Ovary (tissue), 9 donors: Measurements from ENCODE around the gene ABCB6. TPM values are rescaled to one million over a fixed set of nuclear protein-coding genes. Genes with fewer than 3 reads are reported as not detected.
"Not testable (repeated sequence)": the region's sequence is repeated elsewhere in the genome, so short reads cannot be mapped to it uniquely, and the experiment has no call there.

Experiments used
- DNase-seq, 5 donors: peaks; one replicate each; pipeline ENCODE4 v3.0.0-alpha.2; 2019 to 2020
- H3K27ac ChIP-seq, 2 donors: fragments of 200-600 bp; one replicate each; pipeline versions ENCODE4 v1.5.1 to v1.8.0; 2019 to 2022
- H3K27me3 ChIP-seq: fragments of 200-600 bp; one replicate; pipeline ENCODE4 v1.8.0; 2022
- H3K36me3 ChIP-seq: fragments of 200-600 bp; sonication (generic); one replicate; pipeline ENCODE4 v1.5.1; 2019
- H3K4me1 ChIP-seq: one replicate; pipeline ENCODE4 v1.8.1; 2013; ENCODE audit warnings: mild to moderate bottlenecking, moderate library complexity; ENCODE audit not compliant: insufficient read depth
- H3K4me3 ChIP-seq: fragments of 200-600 bp; sonication (generic); one replicate; pipeline ENCODE4 v1.5.1; 2017
- H3K9me3 ChIP-seq, 2 donors: fragments of 200-600 bp in 1 of 2; sonication (generic) in 1 of 2; one replicate each; pipeline versions ENCODE4 v1.5.1 to v1.8.1; 2013 to 2019; ENCODE audit warnings: mild to moderate bottlenecking in 1 of 2, moderate library complexity in 1 of 2
- CTCF ChIP-seq, 3 donors: fragments of 450-650 bp in 2 of 3; fragments of 200-600 bp in 1 of 3; IDR thresholded peaks; one replicate each; pipeline versions ENCODE4 v1.5.1 to v1.8.0; 2016 to 2022; ENCODE audit warnings: antibody characterized with exemption in 3 of 3, mild to moderate bottlenecking in 1 of 3
- EP300 ChIP-seq: sonication (generic); formaldehyde crosslinking; IDR thresholded peaks from one replicate; pipeline ENCODE4 v1.6.1; 2017; ENCODE audit warnings: antibody characterized with exemption
- POLR2A ChIP-seq: fragments of 450-650 bp; IDR thresholded peaks from one replicate; pipeline ENCODE4 v1.6.1; 2017; ENCODE audit warnings: antibody characterized with exemption, mild to moderate bottlenecking, moderate library complexity
- WGBS, 3 donors: extraction: QIAGEN DNeasy Blood & Tissue Kit in 1 of 3; methylation state at CpG; one replicate each; pipeline versions ENCODE4 v1.1.5 to v1.1.7; 2013 to 2017; 5-methylcytosine and 5-hydroxymethylcytosine counted together
- intact Hi-C, 4 donors: fragments of 100-400 bp; cut with DNase I; formaldehyde crosslinking; loops; one replicate each; pipeline versions ENCODE4 v1.11.0 to v1.15.1; 2022 to 2023
- polyA plus RNA-seq, 2 donors: library from polyadenylated mRNA; stranded (reverse); fragments of 200-250 nt in 1 of 2; fragments of 350-450 nt in 1 of 2; fragmentation: Illumina TruSeq in 1 of 2; extraction: RNeasy Lipid Tissue Mini Kit (QIAGEN cat#74804) in 1 of 2; gene quantifications; one replicate each; pipeline ENCODE4 v1.2.3, GENCODE V29; 2013 to 2014
- total RNA-seq, 7 donors: library from RNA; depleted of rRNA in 2 of 7; stranded (reverse); fragments of >200 nt in 2 of 7; fragmentation: NEBNext Ultra II Directional in 3 of 7; extraction: Animal tissue kit (Norgen Biotek cat#: 25700) in 3 of 7; gene quantifications; one replicate each; pipeline versions ENCODE4 v1.1.0 to v1.2.4, GENCODE V29; 2016 to 2023
- donor health status: DM: no; HTN: no; CAD: no; lungs with moderate emphysema.
- donor health status: DM: no; HTN: no; CAD: no.
- donor health status: Bipolar disorder and iron deficiency.
- donor health status: DM: yes; HTN: yes; CAD: no.
- donor health status: DM: no; HTN: no; CAD: no.
- donor health status: DM: yes; HTN: yes; CAD: no.

Gene ABCB6
- total and polyA plus RNA-seq, 9 donors, result 12.0 to 64.5 (median 35.9) TPM

GRCh38 chr2:219261024-219261855 is 42.5 kb upstream of the ABCB6 start:
- H3K4me3 ChIP-seq, result no peak overlapping the region
- no peak for TF ChIP-seq EP300
- no peaks in the 10 kb centered on the region for H3K9me3 ChIP-seq
- no peak overlapping the region for H3K27ac ChIP-seq
- no peaks in the 10 kb centered on the region for H3K27me3 ChIP-seq
- H3K4me1 ChIP-seq, result no peaks in the 10 kb centered on the region
- no peak for DNase-seq
- no peaks in the 10 kb centered on the region for H3K36me3 ChIP-seq
- 55 to 61% (median 55%) methylated on average over 5 of the region's 5 CpGs for WGBS, 3 donors
- intact Hi-C loops, result no loop called here

- H3K27me3 ChIP-seq, H3K9me3 ChIP-seq, H3K36me3 ChIP-seq, H3K4me1 ChIP-seq, H3K27ac ChIP-seq, H3K4me3 ChIP-seq, DNase-seq, intact Hi-C loops: not testable (repeated sequence)
- WGBS, 3 donors, result 75 to 80% (median 79%) methylated on average over 10 of the region's 10 CpGs
Observed at GRCh38 chr2:219258942-219259341, 40.2 kb upstream of the ABCB6 start.

- Histone ChIP-seq H3K4me1 (peaks cover 17% of the 10 kb centered on the region), H3K4me3 (peak overlapping the region; percentile 57), H3K9me3 (no peaks in the 10 kb centered on the region), H3K36me3 (no peaks in the 10 kb centered on the region), H3K27ac (peak overlapping the region; percentile 24 to 31), H3K27me3 (no peaks in the 10 kb centered on the region)
- TF ChIP-seq EP300, result no peak
- TF ChIP-seq POLR2A, result no peak
- no peak for TF ChIP-seq CTCF (IDR thresholded peaks at IDR 0.05)
- peak in 1 of 5 donors; percentile 39 for DNase-seq
- WGBS, 3 donors, result 10 to 17% (median 14%) methylated on average over 11 to 12 of the region's 12 CpGs
- intact Hi-C loops, result no loop called here
Observed at GRCh38 chr2:219254590-219255201, 35.9 kb upstream of the ABCB6 start.

- Histone ChIP-seq H3K36me3 (no peaks in the 10 kb centered on the region), H3K27ac (peak within 1 kb of the TSS; percentile 24 to 46), H3K4me1 (peaks cover 23% of the 10 kb centered on the region), H3K27me3 (no peaks in the 10 kb centered on the region), H3K9me3 (no peaks in the 10 kb centered on the region), H3K4me3 (peak within 1 kb of the TSS; percentile 57)
- no peak for TF ChIP-seq EP300
- TF ChIP-seq CTCF (IDR thresholded peaks at IDR 0.05), result peak in 2 of 3 donors; percentile 31
- peak; percentile 89 for TF ChIP-seq POLR2A
- WGBS, 3 donors, result 0 to 1% (median 1%) methylated on average over 55 to 76 of the region's 76 CpGs
- intact Hi-C loops, result no loop called here
- peak; percentile 76 to 89 (median 82) for DNase-seq
Observed at GRCh38 chr2:219253753-219254589, 35.2 kb upstream of the ABCB6 start, which contains the start of gene TUBA4A. TSS of gene TUBA4A (minus strand) at chr2:219253918. CDS start at chr2:219253858, 60 bp downstream.
